Neural progenitor cell (in vitro differentiated cells): Measurements from ENCODE around the gene LRGUK. TPM values are rescaled to one million over a fixed set of nuclear protein-coding genes. Genes with fewer than 3 reads are reported as not detected.
A peak's percentile ranks its signal among the peaks of the same experiment; 100 is the strongest.

Source experiments
- DNase-seq: peaks from one replicate; pipeline ENCODE4 v3.0.0-alpha.2; 2016; ENCODE audit warnings: low spot score
- H2AFZ ChIP-seq: fragments of 200-600 bp; sonication (generic); replicated peaks from 2 replicates; pipeline ENCODE4 v1.6.1; 2016; ENCODE audit warnings: antibody characterized with exemption
- H3F3A ChIP-seq: fragments of 200-600 bp; sonication (generic); 2 replicates; pipeline ENCODE4 v1.6.1; 2016; ENCODE audit warnings: antibody characterized with exemption, low read depth
- H3K27ac ChIP-seq: fragments of 200-600 bp; sonication (generic); 2 replicates; pipeline ENCODE4 v1.5.1; 2016; ENCODE audit warnings: mild to moderate bottlenecking
- H3K27me3 ChIP-seq: fragments of 200-600 bp; sonication (generic); 2 replicates; pipeline ENCODE4 v1.6.1; 2016; ENCODE audit warnings: mild to moderate bottlenecking, moderate library complexity
- H3K36me3 ChIP-seq: fragments of 200-600 bp; sonication (generic); 2 replicates; pipeline ENCODE4 v1.5.1; 2016
- H3K4me1 ChIP-seq: fragments of 200-600 bp; sonication (generic); 2 replicates; pipeline ENCODE4 v1.6.1; 2016; ENCODE audit warnings: mixed run types
- H3K4me2 ChIP-seq: fragments of 200-600 bp; sonication (generic); 2 replicates; pipeline ENCODE4 v1.6.1; 2016
- H3K4me3 ChIP-seq: fragments of 200-600 bp; sonication (generic); 2 replicates; pipeline ENCODE4 v1.5.1; 2016
- H3K79me2 ChIP-seq: fragments of 200-600 bp; sonication (generic); 2 replicates; pipeline ENCODE4 v1.6.1; 2016; ENCODE audit warnings: low read depth
- H3K9ac ChIP-seq: fragments of 200-600 bp; sonication (generic); 2 replicates; pipeline ENCODE4 v1.6.1; 2016
- H3K9me3 ChIP-seq: fragments of 200-600 bp; sonication (generic); 2 replicates; pipeline ENCODE4 v1.5.1; 2016; ENCODE audit warnings: low read depth
- H4K20me1 ChIP-seq: fragments of 200-600 bp; sonication (generic); 2 replicates; pipeline ENCODE4 v1.6.1; 2016; ENCODE audit warnings: low read depth
- H3K27ac Mint-ChIP-seq: 3 replicates; pipeline ENCODE4 v1.8.0; 2021; ENCODE audit warnings: mixed read lengths
- H3K27me3 Mint-ChIP-seq: 2 replicates; pipeline ENCODE4 v1.8.0; 2022; ENCODE audit warnings: low read depth, mild to moderate bottlenecking, inconsistent platforms, moderate library complexity, mixed read lengths; ENCODE audit not compliant: insufficient read depth
- H3K36me3 Mint-ChIP-seq: 3 replicates; pipeline ENCODE4 v1.8.0; 2021; ENCODE audit warnings: mixed read lengths
- H3K4me1 Mint-ChIP-seq: 3 replicates; pipeline ENCODE4 v1.8.0; 2021; ENCODE audit warnings: mixed read lengths
- H3K4me3 Mint-ChIP-seq: 3 replicates; pipeline ENCODE4 v1.8.0; 2021; ENCODE audit warnings: mild to moderate bottlenecking, moderate library complexity, mixed read lengths
- H3K9me3 Mint-ChIP-seq: 3 replicates; pipeline ENCODE4 v1.8.0; 2020; ENCODE audit warnings: mixed read lengths
- CTCF ChIP-seq: fragments of 200-600 bp; sonication (generic); IDR thresholded peaks from 2 replicates; pipeline ENCODE4 v1.5.1; 2017; ENCODE audit warnings: antibody characterized with exemption, mild to moderate bottlenecking
- EZH2 ChIP-seq: fragments of 200-600 bp; sonication (generic); IDR thresholded peaks from 2 replicates; pipeline ENCODE4 v1.6.1; 2017; ENCODE audit warnings: antibody characterized with exemption, mild to moderate bottlenecking, moderate library complexity
- EZH2phosphoT487 ChIP-seq: fragments of 200-600 bp; sonication (generic); IDR thresholded peaks from 2 replicates; pipeline ENCODE4 v1.6.1; 2017; ENCODE audit warnings: antibody characterized with exemption
- total RNA-seq: library from RNA; depleted of rRNA; stranded (reverse); fragments of >200 nt; gene quantifications from 2 replicates; pipeline ENCODE4 v1.2.3, GENCODE V29; 2015; ENCODE audit warnings: low replicate concordance

LRGUK gene
- total RNA-seq, 1 donor from 2014 or later = 1.1 TPM

- H3K36me3 Mint-ChIP-seq = peaks cover 2% of the 10 kb centered on the region
- H3K36me3 ChIP-seq = peaks cover 6% of the 10 kb centered on the region
- no peaks in the 10 kb centered on the region for H3K4me1 ChIP-seq
- H3K4me2 ChIP-seq = no peak overlapping the region
- peaks cover 29% of the 10 kb centered on the region for H3K9me3 ChIP-seq
- no peak for DNase-seq
- H3K27me3 Mint-ChIP-seq = no peaks in the 10 kb centered on the region
- H3K27ac Mint-ChIP-seq = no peak overlapping the region
- H3K27me3 ChIP-seq = no peaks in the 10 kb centered on the region
- H3K9me3 Mint-ChIP-seq = peaks cover 38% of the 10 kb centered on the region
- no peak overlapping the region for H3K4me3 Mint-ChIP-seq
- no peak overlapping the region for H2AFZ ChIP-seq
- H3K79me2 ChIP-seq = no peaks in the 10 kb centered on the region
- no peak overlapping the region for H3K9ac ChIP-seq
- no peaks in the 10 kb centered on the region for H3K4me1 Mint-ChIP-seq
- H3K27ac ChIP-seq = no peak overlapping the region
- no peak for TF ChIP-seq CTCF
- no peak for TF ChIP-seq EZH2
- TF ChIP-seq EZH2phosphoT487 = no peak
- H4K20me1 ChIP-seq = no peaks in the 10 kb centered on the region
- H3F3A ChIP-seq = peaks cover 3% of the 10 kb centered on the region
- H3K4me3 ChIP-seq = no peak overlapping the region
These were observed 40.0 kb upstream of the LRGUK start for GRCh38 chr7:134086998-134087735.

GRCh38 chr7:134088199-134088598 is 38.9 kb upstream of the LRGUK start:
- peaks cover 2% of the 10 kb centered on the region for H3K36me3 Mint-ChIP-seq

GRCh38 chr7:134089446-134089845 is 37.7 kb upstream of the LRGUK start:
- no peak overlapping the region for H3K4me3 Mint-ChIP-seq
- no peaks in the 10 kb centered on the region for H4K20me1 ChIP-seq
- no peak overlapping the region for H3K27ac Mint-ChIP-seq
- no peak overlapping the region for H3K9ac ChIP-seq
- no peak overlapping the region for H2AFZ ChIP-seq
- H3K36me3 Mint-ChIP-seq = peaks cover 2% of the 10 kb centered on the region
- H3K36me3 ChIP-seq = peaks cover 6% of the 10 kb centered on the region
- peaks cover 1% of the 10 kb centered on the region for H3K27me3 Mint-ChIP-seq
- peak; percentile 23 for DNase-seq
- TF ChIP-seq EZH2phosphoT487 (no peak), CTCF (no peak)
- H3K9me3 ChIP-seq = peaks cover 29% of the 10 kb centered on the region
- no peaks in the 10 kb centered on the region for H3K27me3 ChIP-seq
- peaks cover 3% of the 10 kb centered on the region for H3F3A ChIP-seq
- peaks cover 48% of the 10 kb centered on the region for H3K9me3 Mint-ChIP-seq
- H3K4me1 ChIP-seq = no peaks in the 10 kb centered on the region
- no peaks in the 10 kb centered on the region for H3K4me1 Mint-ChIP-seq
- no peak overlapping the region for H3K27ac ChIP-seq
- H3K4me2 ChIP-seq = no peak overlapping the region
- H3K79me2 ChIP-seq = no peaks in the 10 kb centered on the region
- H3K4me3 ChIP-seq = no peak overlapping the region

More at GRCh38 chr7:134088199-134088598, 38.9 kb upstream of the LRGUK start:
- H3K27me3 ChIP-seq = no peaks in the 10 kb centered on the region
- peaks cover 6% of the 10 kb centered on the region for H3K36me3 ChIP-seq
- H3F3A ChIP-seq = peaks cover 3% of the 10 kb centered on the region
- Mint-ChIP-seq H3K4me1 (no peaks in the 10 kb centered on the region), H3K4me3 (no peak overlapping the region), H3K9me3 (peaks cover 44% of the 10 kb centered on the region), H3K27me3 (no peaks in the 10 kb centered on the region), H3K27ac (no peak overlapping the region)
- TF ChIP-seq CTCF (no peak), EZH2 (no peak), EZH2phosphoT487 (no peak)
- H3K4me1 ChIP-seq = no peaks in the 10 kb centered on the region
- H3K4me2 ChIP-seq = no peak overlapping the region
- no peaks in the 10 kb centered on the region for H4K20me1 ChIP-seq
- H3K27ac ChIP-seq = no peak overlapping the region
- H3K9ac ChIP-seq = no peak overlapping the region
- peaks cover 29% of the 10 kb centered on the region for H3K9me3 ChIP-seq
- H3K79me2 ChIP-seq = no peaks in the 10 kb centered on the region
- no peak overlapping the region for H3K4me3 ChIP-seq
- no peak overlapping the region for H2AFZ ChIP-seq
- no peak for DNase-seq
